K562 (cell line): ENCODE results near the gene ADM2. TPM values are rescaled to one million over a fixed set of nuclear protein-coding genes. Genes with fewer than 3 reads are reported as not detected.

Source experiments
- ATAC-seq: fragments of 200-7000 bp; cut with Tn5 transposase; 3 replicates; pipeline ENCODE4 v1.9.1; 2020; ENCODE audit warnings: moderate library complexity
- BruUV-seq: library from RNA; stranded (reverse); fragments of 400-500 nt; replicated peaks from 2 replicates; lab custom pipeline; 2021; lab: Mats Ljungman, UMichigan
- CTCF ChIA-PET: fragments of 300-600 bp; formaldehyde crosslinking; extraction: SDS; loops from one replicate; lab custom pipeline; 2021; ENCODE audit warnings: low intra/inter-chr PET ratio; lab: Yijun Ruan, JAX
- POLR2A ChIA-PET: fragments of 300-600, 350-650 bp; sonication (Branson Sonifier 250); formaldehyde crosslinking; extraction: SDS; loops from one replicate; lab custom pipeline; 2021; ENCODE audit warnings: antibody characterized with exemption, inconsistent platforms; lab: Yijun Ruan, JAX
- DNase-seq, 4 experiments: peaks; one replicate each; pipeline versions ENCODE4 v3.0.0 to v3.0.0-alpha.2; 2011 to 2018; ENCODE audit warnings: low spot score in 3 of 4, mixed read lengths in 3 of 4; ENCODE audit errors: extremely low read depth in 1 of 4
- FAIRE-seq: peaks from 2 replicates; lab custom pipeline; 2011; peaks lifted over from hg19 to GRCh38; lab: Jason Lieb, UNC
- H2AFZ ChIP-seq: 2 replicates; pipeline ENCODE4 v1.6.0; 2011; ENCODE audit warnings: low read depth, low read length, control low read depth, inconsistent platforms
- H3K27ac ChIP-seq: fragments of 200-600 bp; 3 replicates; pipeline ENCODE4 v1.8.0; 2011; ENCODE audit warnings: low read depth, mild to moderate bottlenecking, control low read depth, inconsistent platforms, low read length, moderate library complexity, mixed read lengths; ENCODE audit errors: extremely low read depth
- H3K27me3 ChIP-seq, 2 experiments: fragments of 300-600 bp in 1 of 2; 2 replicates in 1 of 2; 3 replicates in 1 of 2; pipeline versions ENCODE4 v1.6.0 to v1.8.0; 2011; ENCODE audit warnings: inconsistent platforms in 2 of 2, low read length in 2 of 2, mild to moderate bottlenecking in 1 of 2, mixed read lengths in 1 of 2, moderate library complexity in 1 of 2; ENCODE audit not compliant: control insufficient read depth in 2 of 2, insufficient read depth in 2 of 2
- H3K36me3 ChIP-seq: fragments of 300-600 bp; 3 replicates; pipeline ENCODE4 v1.8.0; 2011; ENCODE audit warnings: mild to moderate bottlenecking, low read length, inconsistent platforms; ENCODE audit not compliant: control insufficient read depth, insufficient read depth
- H3K4me1 ChIP-seq, 2 experiments: fragments of 200-600 bp in 1 of 2; replicated peaks in 1 of 2; 2 replicates in 1 of 2; 3 replicates in 1 of 2; pipeline versions ENCODE4 v1.5.1 to v1.8.0; 2011; ENCODE audit warnings: inconsistent platforms in 2 of 2, low read length in 2 of 2, mild to moderate bottlenecking in 1 of 2, mixed read lengths in 1 of 2, moderate library complexity in 1 of 2; ENCODE audit not compliant: control insufficient read depth in 2 of 2, insufficient read depth in 2 of 2
- H3K4me2 ChIP-seq: 2 replicates; pipeline ENCODE4 v1.6.1; 2011; ENCODE audit warnings: low read length, control low read depth, inconsistent platforms, mixed read lengths; ENCODE audit not compliant: insufficient read depth
- H3K4me3 ChIP-seq: fragments of 200-600 bp; sonication (generic), shearing (Covaris generic); 2 replicates; pipeline ENCODE4 v1.5.1; 2016; ENCODE audit warnings: control low read depth, inconsistent platforms
- H3K79me2 ChIP-seq: fragments of 200-600 bp; 3 replicates; pipeline ENCODE4 v1.8.0; 2011; ENCODE audit warnings: low read length, inconsistent platforms; ENCODE audit not compliant: control insufficient read depth, insufficient read depth
- H3K9ac ChIP-seq, 2 experiments: 2 replicates each; pipeline versions ENCODE4 v1.6.0 to v1.6.1; 2011; ENCODE audit warnings: low read depth in 2 of 2, low read length in 2 of 2, control low read depth in 1 of 2, inconsistent platforms in 1 of 2, mild to moderate bottlenecking in 1 of 2, mixed read lengths in 1 of 2; ENCODE audit not compliant: insufficient read depth in 1 of 2
- H3K9me1 ChIP-seq: one replicate; pipeline ENCODE4 v1.6.0; 2011; ENCODE audit warnings: inconsistent platforms, mild to moderate bottlenecking, low read length, moderate library complexity; ENCODE audit not compliant: control insufficient read depth, insufficient read depth
- H3K9me3 ChIP-seq: replicated peaks from 2 replicates; pipeline ENCODE4 v1.5.1; 2011; ENCODE audit warnings: low read depth, low read length, inconsistent platforms; ENCODE audit not compliant: control insufficient read depth, insufficient read depth
- H4K20me1 ChIP-seq: replicated peaks from 2 replicates; pipeline ENCODE4 v1.6.1; 2011; ENCODE audit warnings: low read length, inconsistent platforms, mixed read lengths; ENCODE audit not compliant: control insufficient read depth, insufficient read depth
- JUND ChIP-seq, 2 experiments: IDR thresholded peaks; 2 replicates in 1 of 2; 3 replicates in 1 of 2; pipeline ENCODE4 v1.6.1; 2011; ENCODE audit warnings: borderline replicate concordance in 2 of 2, low read depth in 2 of 2, low read length in 2 of 2, improper control_type of control experiment in 1 of 2, missing biosample characterization in 1 of 2, missing genetic modification characterization in 1 of 2, missing genetic modification reagents in 1 of 2
- NR2C1 ChIP-seq, 2 experiments: fragments of 450-650 bp; IDR thresholded peaks; 2 replicates each; pipeline ENCODE4 v1.6.1; 2017; ENCODE audit warnings: mild to moderate bottlenecking in 2 of 2, antibody characterized with exemption in 1 of 2, inconsistent platforms in 1 of 2, missing compliant biosample characterization in 1 of 2, missing genetic modification characterization in 1 of 2
- POLR2G ChIP-seq: fragments of 200-400 bp; formaldehyde crosslinking; IDR thresholded peaks from 2 replicates; pipeline ENCODE4 v1.6.1; 2017; ENCODE audit warnings: low read depth, mild to moderate bottlenecking, antibody characterized with exemption, low read length, moderate library complexity
- PRMT5 ChIP-seq: sonication (generic); formaldehyde crosslinking; IDR thresholded peaks from 2 replicates; pipeline ENCODE4 v1.5.0; 2020; ENCODE audit warnings: missing genetic modification reagents
- PRPF4 ChIP-seq: fragments of 200-400 bp; formaldehyde crosslinking; IDR thresholded peaks from one replicate; pipeline ENCODE4 v1.6.1; 2017; ENCODE audit warnings: low read length, low read depth, mild to moderate bottlenecking; ENCODE audit not compliant: insufficient read depth, poor library complexity, severe bottlenecking
- RCOR1 ChIP-seq, 2 experiments: IDR thresholded peaks; 2 replicates each; pipeline ENCODE4 v1.6.1; 2012; ENCODE audit warnings: low read depth in 2 of 2, low read length in 2 of 2, borderline replicate concordance in 1 of 2, improper control_type of control experiment in 1 of 2
- ZBTB7A ChIP-seq: IDR thresholded peaks from 2 replicates; pipeline ENCODE4 v1.6.1; 2011; ENCODE audit warnings: low read depth, mild to moderate bottlenecking, low read length, moderate library complexity, borderline replicate concordance; ENCODE audit not compliant: control insufficient read depth
- WGBS: fragments of 100-300 bp; shearing (Covaris generic); methylation state at CpG from one replicate; pipeline ENCODE4 v1.1.6; 2016; ENCODE audit warnings: low coverage, mixed read lengths; ENCODE audit not compliant: insufficient coverage; ENCODE audit errors: missing lambda C conversion rate; 5-methylcytosine and 5-hydroxymethylcytosine counted together
- in situ Hi-C: fragments of 300-500 bp; cut with MboI; formaldehyde crosslinking; loops from 4 replicates; pipeline ENCODE4 v1.15.0; 2018; ENCODE audit warnings: inconsistent platforms, mixed read lengths
- intact Hi-C: fragments of 100-400 bp; cut with micrococcal nuclease; formaldehyde crosslinking; loops from 2 replicates; pipeline ENCODE4 v1.14.2; 2022
- polyA plus RNA-seq, 8 experiments: library from polyadenylated mRNA; depleted of rRNA in 4 of 8; stranded (reverse) in 5 of 8; unstranded in 3 of 8; fragments of >200 nt; fragmentation: Nextera tagmentation in 2 of 8; fragmentation: Illumina TruSeq in 1 of 8; extraction: Ambion mirVana in 2 of 8; extraction: Trizol in 1 of 8; gene quantifications; 2 replicates each; pipeline versions ENCODE4 v1.2.1 to v1.2.3, GENCODE V29; 2011 to 2014; ENCODE audit warnings: inconsistent platforms in 1 of 8, missing spikeins in 1 of 8
- total RNA-seq, 7 experiments: library from RNA; depleted of rRNA in 6 of 7; stranded (reverse); fragments of >200 nt in 6 of 7; fragmentation: Illumina TruSeq in 2 of 7; extraction: Trizol in 2 of 7; gene quantifications; 2 replicates each; pipeline versions ENCODE4 v1.2.1 to v1.2.3, GENCODE V29; 2011 to 2021; ENCODE audit warnings: low replicate concordance in 1 of 7
- TF ChIP-seq, protein P1 (sequence below): fragments of 250-450 bp; sonication (Bioruptor Pico); IDR thresholded peaks from 2 replicates; pipeline ENCODE4 v1.5.0; 2021

The ADM2 gene
- total and polyA plus RNA-seq, 9 of the 15 experiments (the other 6 are each of a cell fraction or from before 2014, with no cell fraction given): 0.11 to 5.1 (median 0.38) TPM

DNA sequence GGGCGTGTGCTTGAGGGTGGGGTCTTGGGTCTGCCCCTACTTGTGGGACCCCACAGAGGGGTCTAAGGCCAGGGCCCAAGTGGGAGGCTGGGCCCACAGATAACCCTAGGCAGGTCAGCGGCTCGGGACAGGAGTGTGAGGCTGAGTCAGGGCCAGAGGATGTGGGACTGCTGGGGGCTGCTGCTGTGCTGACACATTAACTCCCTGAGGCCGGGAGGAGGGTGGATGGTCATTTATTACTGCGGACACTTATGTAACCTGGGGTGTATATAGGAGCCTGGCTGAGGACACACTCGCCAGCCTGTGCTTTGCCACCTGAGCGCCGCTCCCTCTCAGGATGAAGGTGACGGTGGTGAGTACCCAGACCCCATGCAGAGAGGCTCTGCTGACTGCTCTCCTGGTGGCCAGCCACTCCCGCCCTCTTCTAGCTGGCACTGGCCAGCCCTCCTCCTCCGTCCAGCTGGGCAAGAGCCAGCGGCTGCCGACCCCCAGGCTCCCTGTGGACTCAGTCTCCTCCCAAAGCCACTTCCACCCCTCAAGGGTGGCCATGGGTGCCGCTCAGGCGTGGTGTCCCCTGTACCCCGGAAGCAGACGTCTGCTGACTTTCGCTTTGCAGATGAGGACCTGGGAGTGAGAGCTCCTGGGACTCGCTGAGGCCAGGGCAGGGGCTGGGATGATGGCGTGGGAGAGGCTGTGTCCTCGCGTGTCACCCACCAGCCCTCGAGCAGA lies 5.4 kb downstream of the ADM2 start, which contains the start of gene MIOX:
TSS of gene MIOX (plus strand) at position 299 of the 729 bp plus-strand sequence. CDS start at position 338, 39 bp downstream.
- Histone ChIP-seq H3K9me3 (no peaks in the 10 kb centered on the region), H3K4me1 (peaks cover 4 to 60% of the 10 kb centered on the region in 2 experiments; a peak in 3 of 5 replicates), H2AFZ (0 out of 2 replicates have a peak within 1 kb of the TSS, but pooled peaks have one; percentile 55), H3K36me3 (no peaks in the 10 kb centered on the region), H3K79me2 (no peaks in the 10 kb centered on the region), H3K27me3 (no peaks in the 10 kb centered on the region), H3K9ac (peak within 1 kb of the TSS in 1 of 2 experiments; percentile 52; a peak in 1 of 4 replicates), H3K27ac (no peak within 1 kb of the TSS), H3K4me3 (no peak within 1 kb of the TSS), H3K9me1 (no peaks in the 10 kb centered on the region), H3K4me2 (no peak within 1 kb of the TSS), H4K20me1 (no peaks in the 10 kb centered on the region)
- in situ Hi-C loops (no loop called here), intact Hi-C loops (no loop called here)
- TF ChIP-seq RCOR1 (IDR thresholded peaks at IDR 0.05; ENCODE audit: borderline replicate concordance in 1 of 2, low read depth in 2 of 2, low read length in 2 of 2) (no peak), JUND (IDR thresholded peaks at IDR 0.05; ENCODE audit: borderline replicate concordance, low read depth, low read length) (no peak), JUND (tag; IDR thresholded peaks at IDR 0.05; ENCODE audit: borderline replicate concordance, low read depth, low read length) (no peak), ZBTB7A (peak; percentile 50; the same call in 1 of the 2 replicates), POLR2G (peak; percentile 58), PRPF4 (no peak), PRMT5 (CRISPR knock-in tag) (no peak), NR2C1 (IDR thresholded peaks at IDR 0.05) (no peak), NR2C1 (tag; IDR thresholded peaks at IDR 0.05) (0 out of 2 replicates have a peak, but pooled peaks have one; percentile 36)
- TF ChIP-seq, protein P1, sequence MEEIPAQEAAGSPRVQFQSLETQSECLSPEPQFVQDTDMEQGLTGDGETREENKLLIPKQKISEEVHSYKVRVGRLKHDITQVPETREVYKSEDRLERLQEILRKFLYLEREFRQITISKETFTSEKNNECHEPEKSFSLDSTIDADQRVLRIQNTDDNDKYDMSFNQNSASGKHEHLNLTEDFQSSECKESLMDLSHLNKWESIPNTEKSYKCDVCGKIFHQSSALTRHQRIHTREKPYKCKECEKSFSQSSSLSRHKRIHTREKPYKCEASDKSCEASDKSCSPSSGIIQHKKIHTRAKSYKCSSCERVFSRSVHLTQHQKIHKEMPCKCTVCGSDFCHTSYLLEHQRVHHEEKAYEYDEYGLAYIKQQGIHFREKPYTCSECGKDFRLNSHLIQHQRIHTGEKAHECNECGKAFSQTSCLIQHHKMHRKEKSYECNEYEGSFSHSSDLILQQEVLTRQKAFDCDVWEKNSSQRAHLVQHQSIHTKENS (CRISPR knock-in tag): no peak
- BruUV-seq: no TSS peak
- CTCF ChIA-PET: no interaction called here
- ATAC-seq (peak; percentile 34), FAIRE-seq (no peak), DNase-seq (peak in 2 of 4 experiments; percentile 14 to 27)
- POLR2A ChIA-PET: interaction anchor here (0.7 to 1.5 kb wide), 3 partner anchors 11 to 21 kb away, joined by 3 to 6 read pairs (median 3); partner anchors contain the start of genes LMF2 and NCAPH2
- WGBS: 46% methylated on average over 16 of the region's 23 CpGs
